Activated CD4-positive, alpha-beta T cell treated with anti-CD3 and anti-CD28 coated beads, Interleukin-2, amount 10 ng/mL, durations not matched to agents 24 days and 14 days (primary cell): ENCODE results near the gene MRPS9. TPM values are rescaled to one million over a fixed set of nuclear protein-coding genes. Genes with fewer than 3 reads are reported as not detected.

Source experiments
- DNase-seq: peaks from one replicate; pipeline ENCODE4 v3.0.0; 2022
- H3K27ac Mint-ChIP-seq: one replicate; pipeline ENCODE4 v1.8.0; 2022; ENCODE audit warnings: mild to moderate bottlenecking, mixed read lengths
- H3K27me3 Mint-ChIP-seq: one replicate; pipeline ENCODE4 v1.8.0; 2022; ENCODE audit warnings: mixed read lengths
- H3K36me3 Mint-ChIP-seq: one replicate; pipeline ENCODE4 v1.8.0; 2022; ENCODE audit warnings: low read depth, mild to moderate bottlenecking, mixed read lengths
- H3K4me1 Mint-ChIP-seq: one replicate; pipeline ENCODE4 v1.8.0; 2021; ENCODE audit warnings: mixed read lengths
- H3K4me3 Mint-ChIP-seq: one replicate; pipeline ENCODE4 v1.8.0; 2022; ENCODE audit warnings: mild to moderate bottlenecking, moderate library complexity, mixed read lengths
- H3K9me3 Mint-ChIP-seq: one replicate; pipeline ENCODE4 v1.8.0; 2021; ENCODE audit warnings: mixed read lengths
- intact Hi-C: fragments of 100-400 bp; cut with micrococcal nuclease; formaldehyde crosslinking; loops from one replicate; pipeline ENCODE4 v1.15.1; 2023
- total RNA-seq: library from RNA; stranded (reverse); gene quantifications from 2 replicates; pipeline ENCODE4 v1.2.3, GENCODE V29; 2022

The MRPS9 gene
- total RNA-seq, 1 donor from 2014 or later = 32.4 TPM

DNA sequence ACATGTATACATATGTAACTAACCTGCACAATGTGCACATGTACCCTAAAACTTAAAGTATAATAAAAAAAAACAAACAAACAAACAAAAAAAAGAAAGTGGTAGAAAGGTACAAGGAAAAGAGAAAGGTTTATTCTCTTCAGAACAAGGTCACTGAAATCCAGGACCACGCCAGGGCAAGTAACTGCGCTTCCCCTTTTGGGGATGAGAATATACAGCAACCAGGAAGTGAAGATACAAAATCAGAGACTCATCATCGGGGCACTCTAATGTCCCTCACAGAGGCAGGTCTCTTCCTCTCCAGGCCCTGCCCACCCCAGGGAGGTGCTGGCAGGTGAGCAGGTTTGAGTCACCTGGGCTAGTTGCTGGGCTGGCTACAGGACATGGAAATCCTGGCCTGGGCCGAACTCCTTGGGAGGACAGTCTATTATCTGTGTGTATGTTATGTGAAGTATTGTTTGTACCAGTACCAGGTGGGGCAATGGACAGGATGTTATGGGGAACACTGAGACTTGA is 103.3 kb downstream of the MRPS9 start:
- no peak overlapping the region for H3K27ac Mint-ChIP-seq
- intact Hi-C loops = no loop called here
- H3K4me1 Mint-ChIP-seq = peaks cover 13% of the 10 kb centered on the region

DNA sequence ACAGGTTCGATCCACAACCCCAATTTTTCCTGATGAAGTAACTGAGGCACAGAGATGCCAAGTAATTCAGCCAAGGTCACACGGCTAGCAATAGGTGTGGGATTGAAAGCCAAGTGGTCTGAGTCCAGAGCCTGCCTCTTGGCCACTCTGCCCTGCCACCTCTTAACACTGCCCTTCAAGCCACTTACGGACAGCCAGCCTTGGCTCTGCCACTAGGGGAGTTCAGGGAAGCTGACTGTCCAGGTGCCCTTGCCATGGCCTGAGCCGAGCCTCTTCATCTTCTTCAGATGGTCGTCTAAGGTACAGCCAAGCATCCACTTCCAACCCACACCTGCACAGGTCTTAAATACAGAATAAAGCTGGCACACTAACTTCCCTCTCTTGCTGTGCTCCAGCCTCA is 104.4 kb downstream of the MRPS9 start:
- Mint-ChIP-seq H3K4me1 (peaks cover 13% of the 10 kb centered on the region), H3K9me3 (no peaks in the 10 kb centered on the region), H3K27me3 (peaks cover 30% of the 10 kb centered on the region), H3K27ac (no peak overlapping the region), H3K4me3 (no peak overlapping the region), H3K36me3 (no peaks in the 10 kb centered on the region)
- DNase-seq = no peak
- intact Hi-C loops = no loop called here

More for the DNA sequence above, 103.3 kb downstream of the MRPS9 start:
- Mint-ChIP-seq H3K4me3 (no peak overlapping the region), H3K27me3 (peaks cover 32% of the 10 kb centered on the region), H3K9me3 (no peaks in the 10 kb centered on the region), H3K36me3 (no peaks in the 10 kb centered on the region)
- no peak for DNase-seq

- Mint-ChIP-seq H3K36me3 (no peaks in the 10 kb centered on the region), H3K27me3 (peaks cover 23% of the 10 kb centered on the region), H3K4me3 (peak overlapping the region; percentile 81), H3K27ac (no peak overlapping the region), H3K9me3 (no peaks in the 10 kb centered on the region), H3K4me1 (peaks cover 13% of the 10 kb centered on the region)
- no peak for DNase-seq
- intact Hi-C loops = no loop called here
Measured at GRCh38 chr2:105143094-105143466, 105.2 kb downstream of the MRPS9 start.

DNA sequence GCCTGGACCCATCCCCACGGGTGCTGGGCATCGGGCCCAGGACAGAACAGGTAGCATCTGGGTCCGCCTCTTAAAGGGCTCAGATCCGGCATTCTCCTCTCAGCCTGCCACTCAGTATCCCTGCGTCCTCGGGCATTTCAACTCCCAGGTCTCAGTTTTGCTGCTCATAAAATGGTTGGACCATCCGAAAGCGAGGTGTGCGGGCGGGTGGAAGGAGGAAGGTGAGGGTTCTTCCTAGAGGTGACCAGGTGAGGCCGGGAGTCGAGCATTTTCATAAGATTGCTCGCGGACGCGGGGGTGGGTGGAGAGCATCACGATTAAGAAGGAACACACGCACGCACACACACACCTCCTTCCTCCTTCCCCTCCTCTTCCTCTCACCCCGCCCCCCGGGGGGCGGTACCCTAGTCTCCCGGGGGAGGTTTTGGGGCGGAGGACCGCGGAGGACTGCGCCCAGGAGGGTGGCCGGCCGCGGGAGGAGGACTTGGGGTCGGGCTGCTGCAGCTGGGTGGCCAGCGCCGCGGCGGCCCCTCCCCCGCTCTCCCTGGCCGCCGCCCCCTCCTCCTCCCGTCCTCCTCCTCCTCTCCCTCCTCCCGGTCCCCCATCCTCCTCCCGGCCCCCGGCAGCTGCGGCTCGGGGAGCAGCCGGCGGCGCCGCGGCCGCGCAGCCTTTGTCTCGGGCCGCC is 105.7 kb downstream of the MRPS9 start:
- no peaks in the 10 kb centered on the region for H3K36me3 Mint-ChIP-seq
- peak; percentile 86 for DNase-seq
- H3K4me1 Mint-ChIP-seq = peaks cover 13% of the 10 kb centered on the region
- peak overlapping the region; percentile 52 for H3K27ac Mint-ChIP-seq
- peaks cover 23% of the 10 kb centered on the region for H3K27me3 Mint-ChIP-seq
- intact Hi-C loops = no loop called here
- no peaks in the 10 kb centered on the region for H3K9me3 Mint-ChIP-seq
- peak overlapping the region; percentile 81 for H3K4me3 Mint-ChIP-seq

GRCh38 chr2:105144152-105144940 is 106.5 kb downstream of the MRPS9 start:
- Mint-ChIP-seq H3K4me3 (peak overlapping the region; percentile 80), H3K4me1 (peaks cover 13% of the 10 kb centered on the region), H3K9me3 (no peaks in the 10 kb centered on the region), H3K27me3 (peaks cover 23% of the 10 kb centered on the region), H3K36me3 (no peaks in the 10 kb centered on the region), H3K27ac (peak overlapping the region; percentile 51)
- DNase-seq = peak; percentile 58
- intact Hi-C loops = no loop called here

- intact Hi-C loops = no loop called here
- Mint-ChIP-seq H3K36me3 (no peaks in the 10 kb centered on the region), H3K4me3 (peak overlapping the region; percentile 80), H3K4me1 (peaks cover 13% of the 10 kb centered on the region), H3K27me3 (peaks cover 21% of the 10 kb centered on the region), H3K27ac (peak overlapping the region; percentile 51), H3K9me3 (no peaks in the 10 kb centered on the region)
- DNase-seq = peak; percentile 56
Measured at GRCh38 chr2:105144941-105145300, 107.1 kb downstream of the MRPS9 start.

GRCh38 chr2:105149272-105149671 is 111.4 kb downstream of the MRPS9 start:
- no peaks in the 10 kb centered on the region for H3K36me3 Mint-ChIP-seq
- intact Hi-C loops = no loop called here
- H3K4me1 Mint-ChIP-seq = peaks cover 8% of the 10 kb centered on the region
- H3K27ac Mint-ChIP-seq = no peak overlapping the region
- DNase-seq = no peak
- H3K4me3 Mint-ChIP-seq = no peak overlapping the region
- H3K27me3 Mint-ChIP-seq = peaks cover 9% of the 10 kb centered on the region
- no peaks in the 10 kb centered on the region for H3K9me3 Mint-ChIP-seq

Other genes starting within 250 kb of the MRPS9 start
- not detected in 2 replicates for gene POU3F3, start 184.0 kb upstream of the MRPS9 start, total RNA-seq
- not detected in 2 replicates for gene GPR45, start 203.7 kb downstream of the MRPS9 start, total RNA-seq